GM18505 (cell line): ENCODE measurements around the gene SPTBN2.

Experiments
- ATAC-seq: cut with Tn5 transposase; IDR thresholded peaks from one replicate; pipeline ENCODE4 v1.9.1; 2021; ENCODE audit not compliant: unreplicated experiment
- POLR2A ChIP-seq: IDR thresholded peaks from 4 replicates; pipeline ENCODE4 v1.6.1; 2011; ENCODE audit warnings: borderline replicate concordance; ENCODE audit not compliant: insufficient read depth, insufficient read length; ENCODE audit errors: extremely low read depth

SPTBN2 gene

DNA sequence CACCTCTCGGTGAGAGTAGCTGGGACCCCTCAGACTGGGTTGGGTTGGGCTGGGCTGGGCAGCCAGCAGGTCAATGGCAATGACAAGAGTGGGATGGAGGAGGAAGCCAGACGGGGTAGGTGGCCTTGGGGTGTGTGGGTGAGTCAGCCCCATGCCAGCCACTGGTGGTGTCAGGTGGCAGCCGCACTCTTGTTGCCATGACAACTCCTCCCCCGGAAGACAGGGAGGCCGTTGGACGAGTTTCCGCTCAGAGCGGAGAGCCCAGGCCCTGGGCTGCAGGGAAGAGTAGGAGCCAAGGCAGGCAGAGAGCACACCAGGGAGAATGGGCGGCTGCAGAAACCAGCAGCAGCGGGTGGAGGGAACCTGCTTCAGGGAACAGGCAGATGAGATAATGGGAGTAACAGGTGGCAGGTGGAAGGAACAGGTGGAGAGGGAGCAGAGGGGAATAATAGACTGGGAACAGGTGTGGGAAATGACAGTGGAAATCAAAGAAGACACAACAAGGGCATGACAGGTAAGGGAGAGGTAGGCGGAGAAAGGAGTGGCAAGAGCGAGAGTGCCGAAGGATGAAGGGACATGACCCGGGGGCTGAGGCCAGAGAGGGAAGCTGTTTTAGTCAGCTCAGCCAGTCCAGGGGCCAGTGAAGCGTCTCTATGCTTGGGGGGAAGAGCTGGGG, 8.7 kb downstream of the SPTBN2 start:
- ATAC-seq = no peak

DNA sequence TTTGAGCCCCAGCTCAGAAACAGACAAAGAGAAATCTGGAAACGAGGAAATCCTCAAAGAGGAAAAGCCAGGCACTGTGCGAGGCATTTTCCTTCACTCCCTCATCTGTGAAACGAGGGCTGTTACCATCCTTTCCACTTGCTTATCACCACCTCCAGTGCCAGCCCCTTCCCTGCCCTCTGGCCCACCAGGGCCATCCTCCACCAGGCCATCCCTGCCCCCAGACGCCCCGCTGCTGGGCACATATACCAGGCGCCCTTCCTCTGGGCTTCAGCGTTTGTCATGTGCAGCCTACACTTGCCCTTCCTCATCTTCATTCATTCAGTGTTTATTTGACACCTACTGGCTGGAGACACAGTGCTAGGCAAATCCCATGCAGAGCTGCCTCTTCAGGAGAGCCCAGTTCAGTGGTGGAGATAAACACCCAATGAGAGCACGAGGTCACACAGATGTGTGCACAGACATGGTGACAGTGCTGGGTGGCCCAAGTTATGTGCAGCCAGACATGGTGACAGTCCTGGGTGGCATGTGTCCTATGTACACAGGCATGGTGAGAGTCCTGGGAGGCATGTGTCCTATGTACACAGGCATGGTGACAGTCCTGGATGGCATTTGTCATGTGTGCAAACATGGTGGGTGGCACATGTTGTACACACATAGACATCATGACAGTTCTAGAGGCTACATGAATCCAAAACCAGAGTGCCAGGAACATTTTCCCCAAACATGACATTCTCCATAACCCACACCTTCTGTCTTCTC, 9.7 kb downstream of the SPTBN2 start:
- no peak for TF ChIP-seq POLR2A
- no peak for ATAC-seq

More for the DNA sequence above, 8.7 kb downstream of the SPTBN2 start:
- TF ChIP-seq POLR2A = no peak

DNA sequence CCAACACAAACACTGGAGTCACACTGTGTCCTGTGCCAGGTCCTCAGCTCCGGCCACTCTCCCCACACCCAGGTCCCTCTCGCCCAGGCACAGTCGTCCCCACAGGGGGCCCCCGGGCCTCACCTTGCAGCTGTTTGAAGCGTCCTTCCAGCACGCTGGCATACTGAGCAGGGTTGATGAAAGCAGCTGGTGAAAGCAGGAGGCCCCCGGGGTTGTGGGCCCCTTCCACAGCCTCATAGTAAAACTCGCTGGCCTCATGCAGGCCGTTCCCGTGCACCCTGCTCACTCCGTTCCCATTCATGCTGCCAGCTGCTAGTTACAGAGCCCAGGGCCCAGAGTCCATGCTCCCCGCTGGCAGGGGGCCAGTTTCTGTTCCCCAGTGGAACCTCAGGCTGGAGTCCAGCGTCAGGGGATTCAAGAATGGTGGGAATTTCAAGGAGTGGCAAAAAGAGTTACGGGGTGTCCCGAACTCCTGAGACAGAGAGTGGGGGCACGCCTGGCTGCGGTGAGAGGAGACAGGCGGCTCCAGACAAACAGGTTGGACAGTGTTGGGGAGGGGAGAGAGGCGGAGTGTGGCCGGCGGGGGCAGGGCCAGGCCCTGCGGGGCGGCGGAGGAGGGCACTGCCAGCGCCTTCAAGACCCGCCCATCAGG, 10.6 kb downstream of the SPTBN2 start:
- ATAC-seq = no peak
- TF ChIP-seq POLR2A = no peak

DNA sequence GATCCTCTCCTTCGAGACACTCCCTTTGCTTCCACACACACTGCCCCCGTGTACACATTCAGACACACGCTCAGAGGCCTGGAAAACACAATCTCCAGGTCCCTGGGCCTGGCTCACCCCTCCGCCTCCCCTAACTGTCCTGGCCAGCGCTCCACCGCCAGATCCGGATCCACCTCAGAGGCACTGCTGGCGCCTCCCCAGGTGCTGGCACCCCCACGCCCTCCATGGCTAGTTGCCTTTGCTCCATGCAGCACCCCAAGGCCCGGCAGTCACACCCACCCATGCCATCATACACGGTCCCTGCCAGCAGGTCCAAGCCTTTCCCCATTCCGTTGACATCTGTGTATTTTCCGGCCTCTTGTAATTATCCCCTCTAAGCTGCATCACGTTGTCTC, 11.1 kb downstream of the SPTBN2 start:
- TF ChIP-seq POLR2A = no peak
- ATAC-seq = no peak

DNA sequence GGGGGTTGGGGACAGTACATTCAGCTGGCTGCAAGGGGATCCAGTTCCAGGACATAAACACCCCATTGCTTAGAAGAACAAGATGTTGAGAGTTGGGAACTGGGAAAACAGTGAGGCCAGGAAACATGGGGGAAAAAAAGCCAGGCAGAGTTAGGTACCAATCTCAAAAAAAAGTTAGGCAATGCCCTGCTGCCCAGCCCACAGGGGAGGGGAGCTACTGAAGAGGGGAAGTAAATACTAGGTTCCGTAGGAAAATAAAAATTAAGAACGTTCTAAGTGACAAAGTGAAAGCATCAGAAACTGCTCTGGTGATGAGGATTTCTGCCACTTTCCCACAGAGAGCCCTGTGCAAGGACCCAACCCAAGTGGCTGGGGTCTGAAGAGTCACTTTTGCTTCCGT, 12.0 kb downstream of the SPTBN2 start:
- ATAC-seq = no peak
- TF ChIP-seq POLR2A = no peak

DNA sequence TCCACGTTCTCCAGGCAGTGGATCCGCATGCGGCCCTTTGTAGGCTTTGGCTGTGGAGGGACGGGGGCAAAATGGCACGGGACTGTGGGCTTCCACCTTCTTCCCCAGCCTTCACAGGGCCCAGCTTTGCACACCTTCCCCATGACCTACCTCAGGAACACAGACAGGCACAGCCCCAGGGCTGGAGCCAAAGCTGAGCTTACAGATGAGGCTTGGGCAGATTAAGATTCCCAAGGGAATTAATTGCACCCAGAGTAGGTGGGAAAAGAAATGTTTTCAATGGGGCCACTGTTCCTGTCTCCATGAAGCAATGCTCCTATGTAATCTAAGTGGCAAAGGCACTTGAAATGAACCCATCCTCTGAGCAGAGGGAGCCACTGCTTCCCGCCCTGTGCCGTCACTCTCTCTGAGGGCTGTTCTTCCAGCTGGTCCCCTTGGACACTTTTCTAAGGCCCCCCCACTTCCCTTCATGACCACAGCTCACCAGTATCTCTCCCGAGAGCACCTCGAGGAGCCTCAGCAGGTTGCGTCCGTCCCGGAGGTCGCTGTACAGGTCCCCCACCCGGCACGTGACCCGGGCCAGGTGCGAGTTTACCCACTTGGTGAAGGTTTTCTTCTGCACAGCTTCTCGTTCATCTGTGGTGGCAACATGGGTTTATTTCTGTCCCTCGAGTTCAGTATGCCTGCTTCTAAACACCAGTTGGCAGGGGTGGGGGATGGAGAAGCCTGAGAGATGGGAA, 13.5 kb downstream of the SPTBN2 start:
- ATAC-seq = no peak
- TF ChIP-seq POLR2A = no peak

DNA sequence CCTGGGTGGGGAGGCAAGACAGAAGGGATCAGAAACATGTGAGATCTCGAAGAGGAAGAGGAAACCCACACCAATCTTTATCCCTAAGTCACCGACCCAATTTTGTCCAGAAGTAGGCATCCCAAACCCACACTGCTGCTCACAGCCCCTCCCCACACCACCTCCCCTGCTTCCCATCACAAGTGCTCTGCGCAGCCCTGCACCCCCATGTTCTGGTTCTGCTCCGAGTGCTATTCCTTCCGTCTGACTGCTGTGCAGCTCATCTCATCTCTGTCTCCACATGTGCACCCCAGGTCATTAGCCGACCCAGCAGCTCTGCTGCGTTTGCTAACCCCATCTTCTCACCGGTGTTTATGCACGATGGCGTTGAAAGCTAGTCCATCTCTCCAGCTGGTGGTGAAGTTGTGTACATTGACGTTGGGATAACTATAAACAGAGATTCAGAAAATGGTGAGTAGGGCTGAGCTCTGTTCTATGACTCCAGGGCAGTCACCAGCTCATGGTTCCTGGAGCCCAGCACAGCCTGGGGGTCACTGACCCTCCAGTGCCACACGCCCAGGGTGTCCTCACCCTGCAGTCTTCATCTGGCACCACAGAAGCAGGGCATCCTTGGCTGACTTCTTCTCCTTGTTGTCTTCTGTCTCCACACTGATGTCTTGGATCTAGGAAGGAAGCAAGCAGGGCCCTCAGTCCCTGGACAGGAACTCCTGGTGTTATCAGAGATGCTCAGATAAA, 15.1 kb downstream of the SPTBN2 start:
- TF ChIP-seq POLR2A = no peak
- no peak for ATAC-seq

DNA sequence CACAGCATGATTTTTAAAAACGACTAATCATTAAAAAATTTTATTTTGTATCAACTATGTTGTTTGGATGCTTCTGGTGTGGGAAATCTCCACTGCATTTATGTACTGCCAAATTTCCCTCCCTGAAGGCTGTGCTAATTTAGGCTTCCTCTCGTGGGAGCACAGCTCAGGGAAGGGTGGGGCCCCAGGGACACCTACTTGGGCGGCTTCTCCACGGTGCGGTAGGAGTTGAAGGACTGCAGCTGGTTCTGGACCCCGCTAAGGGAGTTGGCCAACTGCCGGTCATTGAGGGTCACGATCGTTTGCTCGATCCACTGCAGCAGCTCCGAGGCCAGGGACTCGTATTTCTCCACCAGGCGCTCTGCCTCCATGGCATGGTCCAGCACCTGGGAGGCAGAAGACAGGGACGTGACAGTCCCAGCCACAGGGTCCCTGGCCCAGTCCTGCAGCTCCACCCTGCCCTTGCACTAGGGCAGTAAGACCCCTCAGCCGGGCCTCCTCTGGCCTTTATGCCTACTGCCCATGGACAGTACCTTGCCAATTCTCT, 18.6 kb downstream of the SPTBN2 start:
- TF ChIP-seq POLR2A = no peak
- no peak for ATAC-seq

DNA sequence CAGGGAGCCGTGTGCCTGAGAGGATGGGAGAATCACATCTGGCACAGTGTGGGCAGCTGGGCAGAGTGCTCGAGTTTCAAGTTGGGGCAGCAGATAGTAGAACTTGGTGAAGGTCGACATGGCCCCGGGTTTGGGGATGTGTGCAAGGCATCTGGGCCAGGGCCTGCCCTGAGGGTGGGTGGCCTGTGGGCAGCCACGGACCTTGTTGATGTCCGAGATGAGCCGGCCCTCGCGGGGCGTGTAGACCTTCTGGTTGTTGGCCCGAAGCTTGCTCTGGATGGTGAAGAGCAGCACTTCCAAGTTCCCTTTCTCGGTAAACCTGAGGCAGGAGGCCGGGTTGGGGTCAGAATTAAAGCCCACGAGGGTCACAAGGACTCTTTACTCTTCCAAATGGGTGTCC, 20.3 kb downstream of the SPTBN2 start:
- no peak for TF ChIP-seq POLR2A
- no peak for ATAC-seq

DNA sequence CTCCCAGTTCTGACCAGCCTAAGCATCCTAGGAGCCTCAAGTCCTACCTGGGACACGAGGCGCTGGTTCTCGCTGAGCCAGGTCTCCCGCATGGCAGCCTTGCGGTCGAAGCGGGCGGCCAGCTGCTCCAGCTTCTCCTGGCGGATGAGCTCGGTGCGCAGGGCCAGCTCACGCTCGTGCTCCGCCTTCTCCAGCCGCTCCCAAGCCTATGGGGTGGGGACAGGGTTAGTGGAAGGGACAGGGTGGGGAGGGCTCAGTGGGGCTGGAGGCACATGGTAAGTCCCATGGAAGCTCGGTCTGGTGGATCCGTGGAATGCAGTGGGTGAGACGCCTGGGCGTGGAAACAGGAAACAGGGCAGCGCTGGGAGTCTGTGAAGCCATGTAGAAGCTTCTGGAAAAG, 20.9 kb downstream of the SPTBN2 start:
- no peak for TF ChIP-seq POLR2A

DNA sequence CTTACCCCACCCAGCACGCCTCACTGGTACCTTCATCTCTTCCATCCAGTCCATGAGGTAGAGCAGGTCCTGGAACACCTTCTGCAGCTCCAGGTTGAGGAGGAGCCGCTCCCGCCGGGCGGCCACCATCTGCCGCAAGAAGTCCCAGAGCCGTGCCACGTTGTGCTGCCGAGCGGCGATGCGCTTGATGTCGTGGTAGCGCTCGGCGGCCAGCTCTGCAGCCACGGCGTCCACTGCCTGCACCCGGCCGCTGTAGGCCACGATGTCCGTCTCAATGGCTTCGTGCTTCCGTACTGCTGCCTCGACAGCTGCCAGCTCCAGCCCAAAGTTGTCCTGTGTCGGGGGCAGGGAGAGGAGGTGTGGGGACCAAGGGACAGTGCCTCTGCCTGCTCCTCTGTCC, 21.5 kb downstream of the SPTBN2 start:
- no peak for TF ChIP-seq POLR2A
- no peak for ATAC-seq

More for the DNA sequence above, 20.9 kb downstream of the SPTBN2 start:
- no peak for ATAC-seq

DNA sequence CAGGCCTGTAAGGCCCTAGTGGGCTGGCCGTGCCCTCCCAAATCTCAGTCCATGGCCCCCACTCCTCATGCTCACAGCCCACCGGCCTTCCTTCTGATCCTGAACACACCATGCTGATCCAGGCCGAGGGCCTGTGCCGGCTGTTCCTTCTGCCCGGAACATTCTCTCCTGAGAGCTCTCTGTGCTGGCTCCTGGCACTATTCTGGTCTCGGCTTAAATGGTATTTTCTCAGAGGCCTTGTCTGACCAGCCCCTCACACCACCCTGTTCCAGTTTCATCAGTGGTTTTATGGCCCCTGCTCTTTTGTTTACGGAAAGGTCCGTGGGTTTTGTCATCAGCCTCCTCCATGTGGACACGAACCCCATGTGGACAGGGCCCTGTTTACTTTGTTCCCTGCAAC, 22.0 kb downstream of the SPTBN2 start:
- no peak for TF ChIP-seq POLR2A
- no peak for ATAC-seq
